SK-N-SH (cell line): ENCODE measurements around the gene KIF1A. TPM values are rescaled to one million over a fixed set of nuclear protein-coding genes. Genes with fewer than 3 reads are reported as not detected.

Experiments
- CTCF ChIA-PET: fragments of 300-600, 350-600 bp; formaldehyde crosslinking; extraction: SDS; loops from one replicate; lab custom pipeline; 2021; lab: Yijun Ruan, JAX
- POLR2A ChIA-PET: fragments of 350-600 bp; sonication (Branson Sonifier 250); formaldehyde crosslinking; extraction: SDS; loops from one replicate; lab custom pipeline; 2020; ENCODE audit warnings: antibody characterized with exemption, inconsistent platforms; lab: Yijun Ruan, JAX
- DNase-seq: peaks from one replicate; pipeline ENCODE4 v3.0.0; 2012
- H2AFZ ChIP-seq: fragments of 200-600 bp; sonication (generic); 2 replicates; pipeline ENCODE4 v1.8.1; 2016; ENCODE audit warnings: antibody characterized with exemption, mild to moderate bottlenecking, low read depth
- H3F3A ChIP-seq: fragments of 200-600 bp; sonication (generic); replicated peaks from 2 replicates; pipeline ENCODE3; 2016; ENCODE audit warnings: antibody characterized with exemption, mild to moderate bottlenecking; ENCODE audit not compliant: insufficient read depth
- H3K27ac ChIP-seq, 2 experiments: fragments of 200-500 bp in 1 of 2; fragments of 200-600 bp in 1 of 2; sonication (Bioruptor generic) in 1 of 2; sonication (generic), shearing (Covaris generic) in 1 of 2; 2 replicates each; pipeline versions ENCODE4 v1.5.1 to v1.6.1; 2014 to 2016; ENCODE audit warnings: low read depth in 2 of 2, inconsistent platforms in 1 of 2, low read length in 1 of 2, mild to moderate bottlenecking in 1 of 2, mixed read lengths in 1 of 2
- H3K27me3 ChIP-seq: fragments of 200-600 bp; sonication (generic), shearing (Covaris generic); 2 replicates; pipeline ENCODE4 v1.6.1; 2016; ENCODE audit warnings: mixed run types; ENCODE audit not compliant: insufficient read depth
- H3K36me3 ChIP-seq, 2 experiments: fragments of 200-500 bp in 1 of 2; fragments of 200-600 bp in 1 of 2; sonication (Bioruptor generic) in 1 of 2; sonication (generic) in 1 of 2; replicated peaks in 1 of 2; 2 replicates each; pipeline versions ENCODE3 to v1.5.1; 2014 to 2016; ENCODE audit warnings: low read length in 1 of 2, mild to moderate bottlenecking in 1 of 2; ENCODE audit not compliant: insufficient read depth in 2 of 2, control insufficient read depth in 1 of 2
- H3K4me1 ChIP-seq, 2 experiments: fragments of 200-500 bp in 1 of 2; fragments of 200-600 bp in 1 of 2; sonication (Bioruptor generic) in 1 of 2; sonication (generic), shearing (Covaris generic) in 1 of 2; 2 replicates each; pipeline versions ENCODE4 v1.5.1 to v1.6.1; 2014 to 2016; ENCODE audit warnings: low read depth in 1 of 2, low read length in 1 of 2, mixed run types in 1 of 2; ENCODE audit not compliant: insufficient read depth in 2 of 2, control insufficient read depth in 1 of 2
- H3K4me2 ChIP-seq: fragments of 200-600 bp; sonication (generic), shearing (Covaris generic); 2 replicates; pipeline ENCODE4 v1.6.1; 2017; ENCODE audit warnings: mixed run types
- H3K4me3 ChIP-seq, 2 experiments: fragments of 200-500 bp in 1 of 2; fragments of 200-600 bp in 1 of 2; sonication (Bioruptor generic) in 1 of 2; sonication (generic), shearing (Covaris generic) in 1 of 2; 2 replicates each; pipeline versions ENCODE4 v1.5.1 to v1.8.1; 2014 to 2016; ENCODE audit warnings: low read depth in 2 of 2, inconsistent platforms in 1 of 2, low read length in 1 of 2, mild to moderate bottlenecking in 1 of 2, mixed read lengths in 1 of 2, moderate library complexity in 1 of 2
- H3K79me2 ChIP-seq: fragments of 200-600 bp; sonication (generic); 2 replicates; pipeline ENCODE4 v1.8.1; 2017; ENCODE audit warnings: mild to moderate bottlenecking; ENCODE audit not compliant: insufficient read depth
- H3K9ac ChIP-seq: fragments of 200-600 bp; sonication (generic); 2 replicates; pipeline ENCODE4 v1.6.1; 2017; ENCODE audit warnings: mixed run types
- H3K9me2 ChIP-seq: fragments of 200-600 bp; sonication (generic); 2 replicates; pipeline ENCODE4 v1.6.1; 2017; ENCODE audit warnings: mixed run types
- H3K9me3 ChIP-seq: fragments of 200-600 bp; sonication (generic); 2 replicates; pipeline ENCODE4 v1.6.1; 2017; ENCODE audit warnings: mixed run types, mild to moderate bottlenecking, moderate library complexity
- H4K20me1 ChIP-seq: fragments of 200-600 bp; sonication (generic); 2 replicates; pipeline ENCODE4 v1.6.1; 2017; ENCODE audit warnings: mild to moderate bottlenecking, mixed run types; ENCODE audit not compliant: insufficient read depth
- CTCF ChIP-seq: fragments of 200-600 bp; sonication (generic); IDR thresholded peaks from 2 replicates; pipeline ENCODE4 v1.6.1; 2017; ENCODE audit warnings: antibody characterized with exemption, mild to moderate bottlenecking, moderate library complexity
- ELF1 ChIP-seq: IDR thresholded peaks from 2 replicates; pipeline ENCODE4 v1.4.0; 2012
- FOSL2 ChIP-seq: IDR thresholded peaks from 2 replicates; pipeline ENCODE4 v1.4.0; 2012; ENCODE audit warnings: low read depth, mild to moderate bottlenecking, moderate library complexity, borderline replicate concordance
- FOXJ3 ChIP-seq: sonication (generic); formaldehyde crosslinking; IDR thresholded peaks from 2 replicates; pipeline ENCODE4 v1.5.1; 2020; ENCODE audit warnings: mild to moderate bottlenecking, missing genetic modification reagents
- GABPA ChIP-seq: IDR thresholded peaks from 2 replicates; pipeline ENCODE4 v1.4.0; 2012; ENCODE audit warnings: low read depth, mild to moderate bottlenecking
- JUND ChIP-seq: IDR thresholded peaks from 2 replicates; pipeline ENCODE4 v1.4.0; 2012
- MEF2A ChIP-seq: IDR thresholded peaks from 2 replicates; pipeline ENCODE4 v1.4.0; 2012; ENCODE audit warnings: low read depth, borderline replicate concordance
- MXI1 ChIP-seq: IDR thresholded peaks from 2 replicates; pipeline ENCODE4 v1.6.1; 2012; ENCODE audit warnings: mild to moderate bottlenecking, low read depth, low read length, improper control_type of control experiment
- NRF1 ChIP-seq: IDR thresholded peaks from 2 replicates; pipeline ENCODE4 v1.6.1; 2012; ENCODE audit warnings: low read depth, mild to moderate bottlenecking, low read length
- POLR2AphosphoS5 ChIP-seq: IDR thresholded peaks from 2 replicates; pipeline ENCODE4 v1.6.1; 2012; ENCODE audit warnings: low read depth, low read length
- RAD21 ChIP-seq: IDR thresholded peaks from 2 replicates; pipeline ENCODE4 v1.6.1; 2012; ENCODE audit warnings: mild to moderate bottlenecking, low read length
- TAF1 ChIP-seq: IDR thresholded peaks from 2 replicates; pipeline ENCODE4 v1.6.1; 2012; ENCODE audit warnings: low read depth, mild to moderate bottlenecking, low read length, moderate library complexity, borderline replicate concordance
- TEAD4 ChIP-seq: IDR thresholded peaks from 2 replicates; pipeline ENCODE4 v1.4.0; 2012; ENCODE audit warnings: mild to moderate bottlenecking, borderline replicate concordance; ENCODE audit not compliant: insufficient read depth
- ZBTB33 ChIP-seq: IDR thresholded peaks from 2 replicates; pipeline ENCODE4 v1.4.0; 2012; ENCODE audit warnings: low read depth, borderline replicate concordance
- WGBS: methylation state at CpG from one replicate; pipeline ENCODE4 v1.1.6; 2017; ENCODE audit warnings: low lambda C conversion rate; 5-methylcytosine and 5-hydroxymethylcytosine counted together
- polyA plus RNA-seq, 3 experiments: library from polyadenylated mRNA; depleted of rRNA; stranded (reverse); fragments of >200 nt; gene quantifications; 2 replicates each; pipeline ENCODE4 v1.2.3, GENCODE V29; 2012

The KIF1A gene
- polyA plus RNA-seq, 1 of the 3 experiments (the other 2 are of a cell fraction): 0.21 TPM

GRCh38 chr2:240722796-240723735 is 97.0 kb downstream of the KIF1A start:
- Histone ChIP-seq H3K36me3 (no peaks in the 10 kb centered on the region), H2AFZ (no peak overlapping the region), H3K27ac (no peak overlapping the region), H4K20me1 (no peaks in the 10 kb centered on the region), H3K4me2 (no peak overlapping the region), H3K79me2 (no peaks in the 10 kb centered on the region), H3K9me3 (no peaks in the 10 kb centered on the region), H3K4me1 (peaks cover 0 to 6% of the 10 kb centered on the region in 2 experiments; a peak in 1 of 4 replicates), H3F3A (no peaks in the 10 kb centered on the region), H3K27me3 (no peaks in the 10 kb centered on the region), H3K9me2 (no peaks in the 10 kb centered on the region), H3K9ac (no peak overlapping the region), H3K4me3 (no peak overlapping the region)
- WGBS: 80% methylated on average over 16 of the region's 32 CpGs
- no peak for DNase-seq
- POLR2A ChIA-PET: interaction anchor here (0.5 kb wide), 1 partner anchor 119 kb away, joined by 3 read pairs; no protein-coding TSS in a partner anchor
- no peak for TF ChIP-seq ELF1
- TF ChIP-seq MXI1: no peak
- TF ChIP-seq CTCF: no peak
- TF ChIP-seq NRF1: no peak
- no peak for TF ChIP-seq MEF2A
- TF ChIP-seq RAD21: no peak
- no peak for TF ChIP-seq TEAD4
- TF ChIP-seq FOSL2: no peak
- TF ChIP-seq POLR2AphosphoS5: no peak
- TF ChIP-seq TAF1: no peak
- TF ChIP-seq JUND: no peak
- no peak for TF ChIP-seq ZBTB33
- TF ChIP-seq GABPA: no peak
- TF ChIP-seq FOXJ3 (CRISPR knock-in tag): no peak
- CTCF ChIA-PET: interaction anchor here (1.9 to 2.9 kb wide), 2 partner anchors 118 kb away, joined by 4 to 8 read pairs; no protein-coding TSS in a partner anchor
